ENCODE measurements around the gene CXXC5.

Gene CXXC5

DNA sequence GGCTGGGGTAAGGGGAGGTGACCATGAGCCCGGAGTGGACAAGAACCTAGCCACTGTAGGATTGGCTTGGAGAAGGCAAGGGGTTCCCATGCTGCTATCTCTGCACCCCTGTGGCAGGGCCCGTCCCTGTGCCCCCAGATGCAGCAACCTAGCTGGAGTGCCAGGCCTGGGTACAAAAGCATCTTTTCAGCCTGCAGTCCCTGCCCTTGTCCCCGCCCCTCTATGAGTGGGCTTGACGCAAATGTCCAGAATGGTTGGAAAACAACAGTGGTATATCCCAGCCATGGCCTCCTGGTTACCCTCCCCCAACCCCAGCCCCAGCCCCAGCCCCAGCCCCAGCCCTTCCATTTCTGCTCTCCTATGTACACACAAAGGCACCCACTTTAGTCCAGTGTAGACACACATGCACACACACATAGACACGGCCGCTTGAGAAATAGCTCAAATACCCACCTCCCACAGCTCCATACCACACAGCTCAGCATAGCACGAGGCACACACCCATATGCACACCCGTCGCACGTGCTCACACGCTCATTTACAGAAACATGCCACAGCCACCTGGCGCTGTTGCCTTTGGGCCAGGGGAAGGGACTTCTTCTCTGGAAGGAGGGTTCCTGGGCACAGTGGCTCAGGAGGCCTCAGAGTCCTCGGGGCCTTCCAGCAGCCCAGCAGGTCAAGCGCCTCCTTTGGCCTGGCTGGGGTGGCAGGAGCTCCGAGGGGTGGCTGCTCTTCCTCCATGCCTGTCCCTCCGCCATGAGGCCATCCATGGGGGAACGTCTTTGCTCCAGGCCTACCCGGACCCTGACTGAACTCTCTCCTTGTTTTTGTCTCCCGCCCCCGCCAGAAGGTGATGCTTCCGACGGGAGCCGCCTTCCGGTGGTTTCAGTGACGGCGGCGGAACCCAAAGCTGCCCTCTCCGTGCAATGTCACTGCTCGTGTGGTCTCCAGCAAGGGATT lies 34.1 kb downstream of the CXXC5 start:
- Mint-ChIP-seq H3K27me3 (ENCODE audit: low read depth) (peaks cover 8% of the 10 kb centered on the region), H3K4me1 (ENCODE audit: low read depth) (peaks cover 2% of the 10 kb centered on the region), H3K36me3 (ENCODE audit: low read depth) (no peaks in the 10 kb centered on the region), H3K27ac (no peak overlapping the region), H3K9me3 (no peaks in the 10 kb centered on the region), H3K4me3 (no peak overlapping the region)
- DNase-seq (ENCODE audit: low spot score): no peak

- Mint-ChIP-seq H3K4me3 (no peak overlapping the region), H3K4me1 (ENCODE audit: low read depth) (peaks cover 2% of the 10 kb centered on the region), H3K27ac (no peak overlapping the region)
These were observed 35.4 kb downstream of the CXXC5 start for GRCh38 chr5:139683295-139684271.

GRCh38 chr5:139684350-139684880 lies 36.3 kb downstream of the CXXC5 start:
- no peaks in the 10 kb centered on the region for H3K9me3 Mint-ChIP-seq
- H3K4me3 Mint-ChIP-seq: no peak overlapping the region
- H3K27ac Mint-ChIP-seq: no peak overlapping the region
- DNase-seq (ENCODE audit: low spot score): no peak
- peaks cover 11% of the 10 kb centered on the region for H3K27me3 Mint-ChIP-seq (ENCODE audit: low read depth)
- H3K4me1 Mint-ChIP-seq (ENCODE audit: low read depth): peaks cover 2% of the 10 kb centered on the region
- no peaks in the 10 kb centered on the region for H3K36me3 Mint-ChIP-seq (ENCODE audit: low read depth)

More at GRCh38 chr5:139683295-139684271, 35.4 kb downstream of the CXXC5 start:
- peaks cover 8% of the 10 kb centered on the region for H3K27me3 Mint-ChIP-seq (ENCODE audit: low read depth)
- no peaks in the 10 kb centered on the region for H3K9me3 Mint-ChIP-seq
- H3K36me3 Mint-ChIP-seq (ENCODE audit: low read depth): no peaks in the 10 kb centered on the region
- DNase-seq (ENCODE audit: low spot score): no peak

DNA sequence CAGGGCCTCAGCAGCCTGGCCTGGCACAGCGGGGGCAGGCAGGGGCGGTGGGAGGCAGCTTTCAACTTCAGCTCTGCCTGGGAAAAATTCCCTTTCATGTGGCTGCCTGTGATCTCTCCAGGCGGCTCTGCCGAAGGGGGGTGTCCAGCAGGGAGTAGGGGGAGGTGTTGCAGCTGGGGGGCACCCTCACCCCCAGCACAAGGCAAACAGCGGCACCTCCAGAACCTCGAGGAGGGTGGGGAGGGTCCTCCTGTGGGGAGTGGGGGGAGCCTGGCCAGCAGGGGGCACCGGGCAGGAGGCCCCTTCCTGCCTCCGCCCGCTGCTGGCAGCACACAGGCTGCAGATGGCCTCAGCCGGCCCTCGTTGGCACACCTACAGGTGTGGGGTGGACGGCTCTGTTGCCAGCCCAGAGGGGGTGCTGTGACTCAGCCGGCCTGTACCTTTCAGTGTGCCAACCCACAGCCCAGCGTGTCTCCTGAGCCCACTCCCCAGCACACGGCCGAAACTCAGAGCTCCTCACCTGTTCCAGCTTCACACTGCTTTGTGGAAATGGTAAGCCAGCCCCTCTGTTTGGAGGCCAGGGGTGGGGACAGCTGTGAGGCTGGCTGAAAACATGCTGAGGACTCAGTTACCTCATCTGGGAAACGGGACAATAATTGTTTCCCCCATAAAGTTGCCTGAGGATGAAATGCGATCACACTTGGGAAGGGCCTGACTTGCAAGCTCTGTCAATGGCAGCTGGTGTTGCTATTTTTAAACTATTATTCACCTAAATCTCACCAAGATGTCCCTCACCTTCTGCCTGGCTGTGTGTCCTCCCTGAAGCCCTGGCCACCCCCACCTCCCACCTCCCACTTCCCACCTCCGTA lies 37.0 kb downstream of the CXXC5 start:
- H3K9me3 Mint-ChIP-seq: no peaks in the 10 kb centered on the region
- H3K27ac Mint-ChIP-seq: no peak overlapping the region

DNA sequence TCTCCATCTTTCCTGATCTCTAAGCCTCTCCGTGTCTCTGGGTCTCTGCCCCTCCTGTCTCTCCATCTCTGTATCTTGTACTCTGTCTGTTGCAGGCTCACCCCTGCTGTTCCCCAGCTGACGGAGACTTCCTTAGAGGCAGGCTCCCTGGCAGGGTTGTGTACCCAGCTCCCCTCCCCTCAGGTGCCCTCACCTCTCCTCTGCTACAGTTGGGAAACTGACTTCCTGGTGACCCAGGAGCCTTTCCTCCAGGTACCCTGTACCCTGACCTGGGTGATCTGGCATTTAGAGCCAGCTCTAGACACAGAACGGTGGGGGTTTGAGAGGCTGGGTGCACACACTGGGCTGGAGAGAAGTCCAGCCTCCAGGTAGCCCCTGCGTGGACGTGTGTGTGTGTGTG lies 37.7 kb downstream of the CXXC5 start:
- no peak overlapping the region for H3K27ac Mint-ChIP-seq
- H3K4me1 Mint-ChIP-seq (ENCODE audit: low read depth): peaks cover 2% of the 10 kb centered on the region
- no peaks in the 10 kb centered on the region for H3K36me3 Mint-ChIP-seq (ENCODE audit: low read depth)
- H3K27me3 Mint-ChIP-seq (ENCODE audit: low read depth): peaks cover 13% of the 10 kb centered on the region
- DNase-seq (ENCODE audit: low spot score): no peak
- H3K9me3 Mint-ChIP-seq: no peaks in the 10 kb centered on the region
- no peak overlapping the region for H3K4me3 Mint-ChIP-seq

More for the DNA sequence above, 37.0 kb downstream of the CXXC5 start:
- no peak overlapping the region for H3K4me3 Mint-ChIP-seq
- H3K4me1 Mint-ChIP-seq (ENCODE audit: low read depth): peaks cover 2% of the 10 kb centered on the region
- no peaks in the 10 kb centered on the region for H3K36me3 Mint-ChIP-seq (ENCODE audit: low read depth)
- DNase-seq (ENCODE audit: low spot score): no peak
- peaks cover 11% of the 10 kb centered on the region for H3K27me3 Mint-ChIP-seq (ENCODE audit: low read depth)

DNA sequence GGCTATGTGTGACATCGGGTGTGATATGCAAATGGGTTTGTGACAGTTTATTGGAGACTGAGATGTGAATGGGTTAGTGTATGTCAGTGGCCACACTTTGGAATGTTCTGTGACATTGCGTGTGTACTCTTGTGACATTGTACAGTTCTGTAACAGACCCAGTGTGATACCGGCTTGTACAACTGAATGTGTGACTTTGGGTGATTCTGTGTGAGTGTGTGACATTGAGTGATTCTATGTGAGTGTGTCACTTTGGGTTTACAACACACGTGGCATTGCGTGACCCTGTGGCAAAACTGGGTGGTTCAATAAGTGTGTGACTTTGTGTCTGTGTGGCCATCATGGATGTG lies 38.2 kb downstream of the CXXC5 start:
- no peak for DNase-seq (ENCODE audit: low spot score)
- no peak overlapping the region for H3K27ac Mint-ChIP-seq
- H3K4me1 Mint-ChIP-seq (ENCODE audit: low read depth): peaks cover 2% of the 10 kb centered on the region
- H3K4me3 Mint-ChIP-seq: no peak overlapping the region
- peaks cover 15% of the 10 kb centered on the region for H3K27me3 Mint-ChIP-seq (ENCODE audit: low read depth)
- H3K9me3 Mint-ChIP-seq: no peaks in the 10 kb centered on the region
- no peaks in the 10 kb centered on the region for H3K36me3 Mint-ChIP-seq (ENCODE audit: low read depth)

GRCh38 chr5:139686706-139687441 lies 38.7 kb downstream of the CXXC5 start:
- H3K27me3 Mint-ChIP-seq (ENCODE audit: low read depth): peaks cover 15% of the 10 kb centered on the region
- no peaks in the 10 kb centered on the region for H3K9me3 Mint-ChIP-seq
- H3K4me1 Mint-ChIP-seq (ENCODE audit: low read depth): peaks cover 2% of the 10 kb centered on the region
- H3K36me3 Mint-ChIP-seq (ENCODE audit: low read depth): no peaks in the 10 kb centered on the region
- H3K27ac Mint-ChIP-seq: no peak overlapping the region
- no peak for DNase-seq (ENCODE audit: low spot score)
- no peak overlapping the region for H3K4me3 Mint-ChIP-seq

DNA sequence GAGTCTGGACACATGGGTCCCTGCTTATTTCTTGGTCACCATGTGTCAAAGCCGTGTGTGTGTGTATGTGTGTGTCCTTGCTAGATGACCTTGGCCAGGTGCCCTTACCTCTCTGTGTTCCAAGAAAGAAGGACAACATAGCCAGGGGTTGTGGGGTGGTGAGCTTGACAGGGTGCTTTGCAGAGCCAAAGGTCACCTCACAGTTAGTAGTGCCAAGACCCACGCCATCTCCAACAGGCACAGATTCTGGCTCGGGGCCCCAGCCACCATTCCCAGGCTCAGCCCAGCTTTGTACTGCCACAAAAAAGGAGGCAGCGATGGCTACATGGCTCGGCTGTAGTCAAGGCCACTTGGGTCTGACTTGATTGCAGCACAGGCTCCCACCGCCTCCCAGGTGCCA lies 39.5 kb downstream of the CXXC5 start:
- DNase-seq (ENCODE audit: low spot score): no peak
- Mint-ChIP-seq H3K36me3 (ENCODE audit: low read depth) (no peaks in the 10 kb centered on the region), H3K27ac (no peak overlapping the region), H3K4me1 (ENCODE audit: low read depth) (peaks cover 2% of the 10 kb centered on the region), H3K4me3 (no peak overlapping the region), H3K9me3 (no peaks in the 10 kb centered on the region), H3K27me3 (ENCODE audit: low read depth) (peaks cover 15% of the 10 kb centered on the region)

DNA sequence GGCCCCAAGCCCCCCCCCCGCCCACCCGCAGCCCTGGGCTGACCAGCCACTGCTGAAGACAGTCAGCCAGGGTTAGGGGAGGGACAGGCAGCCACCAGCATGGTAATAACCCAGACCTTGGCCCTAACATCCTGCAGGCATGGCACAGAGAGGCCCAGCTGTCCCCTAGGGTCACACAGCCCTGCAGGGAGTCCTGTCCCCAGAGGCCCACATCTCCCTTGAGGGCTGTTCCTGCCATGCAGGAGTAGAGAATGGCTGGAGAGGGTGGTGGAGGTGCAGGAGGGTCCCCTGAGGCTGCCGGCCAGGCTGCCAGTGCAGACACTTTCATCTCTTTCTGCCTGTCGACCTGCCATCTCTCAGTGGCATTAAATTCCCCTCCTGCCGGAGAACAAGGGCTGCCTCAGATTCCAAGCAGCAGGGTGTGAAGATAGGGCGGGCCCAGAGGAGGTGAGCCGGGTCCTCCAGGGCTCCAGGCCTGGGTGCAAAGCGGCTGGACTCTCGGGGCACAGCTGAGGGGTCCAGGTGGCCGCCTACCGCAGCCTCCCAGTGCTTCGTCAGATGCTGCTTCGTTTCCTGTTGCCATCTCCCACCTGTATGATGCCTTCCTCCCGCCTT lies 40.0 kb downstream of the CXXC5 start:
- Mint-ChIP-seq H3K4me3 (no peak overlapping the region), H3K9me3 (no peaks in the 10 kb centered on the region), H3K36me3 (ENCODE audit: low read depth) (no peaks in the 10 kb centered on the region), H3K27me3 (ENCODE audit: low read depth) (peaks cover 15% of the 10 kb centered on the region), H3K27ac (no peak overlapping the region), H3K4me1 (ENCODE audit: low read depth) (peaks cover 1% of the 10 kb centered on the region)
- no peak for DNase-seq (ENCODE audit: low spot score)

DNA sequence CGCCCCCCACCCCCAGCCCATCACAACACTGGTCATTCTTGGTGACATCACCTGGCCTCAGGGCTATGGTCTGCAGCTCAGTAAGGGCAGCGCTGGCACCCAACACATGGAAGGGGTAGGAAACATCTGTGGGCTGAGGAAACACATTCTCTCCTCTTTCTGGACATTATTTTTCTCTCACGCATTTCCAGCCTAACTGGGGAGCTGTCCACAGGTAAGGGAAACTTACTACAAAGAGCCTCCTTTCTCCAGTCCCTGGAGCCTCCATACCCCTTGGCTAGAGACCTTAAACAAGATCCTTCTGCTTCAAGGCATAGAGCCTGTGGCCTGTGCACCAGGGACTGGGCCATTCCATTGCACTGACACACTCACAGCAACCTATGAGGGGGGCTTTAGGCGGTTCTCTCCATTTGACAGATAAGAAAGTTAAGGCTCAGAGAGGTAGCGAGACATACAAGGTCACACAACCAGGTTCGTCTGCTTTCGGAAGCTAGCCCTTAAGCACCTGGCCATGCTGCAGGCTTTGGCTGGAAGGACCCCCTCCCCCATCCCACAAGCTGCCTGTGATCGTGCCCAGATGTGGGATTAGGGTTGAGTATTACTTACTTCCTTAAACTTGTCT lies 40.7 kb downstream of the CXXC5 start:
- peaks cover 15% of the 10 kb centered on the region for H3K27me3 Mint-ChIP-seq (ENCODE audit: low read depth)
- no peak overlapping the region for H3K4me3 Mint-ChIP-seq
- H3K9me3 Mint-ChIP-seq: no peaks in the 10 kb centered on the region
- H3K4me1 Mint-ChIP-seq (ENCODE audit: low read depth): no peaks in the 10 kb centered on the region
- no peaks in the 10 kb centered on the region for H3K36me3 Mint-ChIP-seq (ENCODE audit: low read depth)
- H3K27ac Mint-ChIP-seq: no peak overlapping the region
- DNase-seq (ENCODE audit: low spot score): no peak

DNA sequence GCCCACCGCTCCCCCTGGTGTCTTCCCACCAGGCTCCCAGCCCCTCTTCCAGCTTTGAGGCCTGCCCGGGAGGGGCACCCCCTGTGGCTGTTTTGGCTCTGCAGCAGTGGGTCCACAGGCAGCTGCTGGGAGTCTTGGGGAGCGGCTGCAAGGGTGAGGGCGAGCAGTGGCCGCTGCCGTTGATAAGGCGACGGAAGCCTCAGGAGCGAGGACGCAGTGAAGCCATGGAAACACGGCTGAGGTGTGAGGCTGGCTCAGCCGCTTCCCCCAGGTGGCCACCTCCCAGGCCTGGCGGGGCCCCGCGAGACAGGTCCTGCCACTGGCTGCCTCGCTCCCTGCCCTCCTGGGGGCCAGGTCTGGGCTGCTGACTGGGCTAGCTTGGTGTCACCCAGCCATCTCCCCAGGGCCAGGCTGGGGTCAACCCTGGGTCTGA lies 41.5 kb downstream of the CXXC5 start:
- no peaks in the 10 kb centered on the region for H3K36me3 Mint-ChIP-seq (ENCODE audit: low read depth)
- H3K4me3 Mint-ChIP-seq: no peak overlapping the region
- no peaks in the 10 kb centered on the region for H3K4me1 Mint-ChIP-seq (ENCODE audit: low read depth)
- DNase-seq (ENCODE audit: low spot score): no peak
- no peak overlapping the region for H3K27ac Mint-ChIP-seq
- peaks cover 15% of the 10 kb centered on the region for H3K27me3 Mint-ChIP-seq (ENCODE audit: low read depth)
- H3K9me3 Mint-ChIP-seq: no peaks in the 10 kb centered on the region

Measured in T-helper 2 cell treated with Interferon-gamma antibody and Interleukin-4, amounts not matched to agents 5 μg/mL and 100 μg/mL, for 36 hours (primary cell).